Psoas muscle (tissue), 8 donors: Measurements from ENCODE around the gene HYCC1. TPM values are rescaled to one million over a fixed set of nuclear protein-coding genes. Genes with fewer than 3 reads are reported as not detected.

Experiments used
- ATAC-seq, 4 donors: fragments of 200-7000 bp; cut with Tn5 transposase; one replicate each; pipeline ENCODE4 v1.9.1; 2020; ENCODE audit warnings: moderate library complexity in 3 of 4, mild to moderate bottlenecking in 2 of 4
- DNase-seq, 2 donors: peaks; one replicate each; pipeline ENCODE4 v3.0.0-alpha.2; 2020
- H3K27ac ChIP-seq: fragments of 200-600 bp; one replicate; pipeline ENCODE4 v1.8.0; 2022
- H3K27me3 ChIP-seq, 3 donors: fragments of 200-600 bp in 1 of 3; one replicate each; pipeline versions ENCODE4 v1.6.1 to v1.8.0; 2013 to 2022; ENCODE audit warnings: low read length in 2 of 3, mild to moderate bottlenecking in 2 of 3, moderate library complexity in 1 of 3; ENCODE audit not compliant: insufficient read depth in 3 of 3
- H3K36me3 ChIP-seq, 2 donors: fragments of 200-600 bp in 1 of 2; one replicate each; pipeline versions ENCODE4 v1.6.1 to v1.8.0; 2013 to 2022; ENCODE audit warnings: low read depth in 1 of 2, mild to moderate bottlenecking in 1 of 2, moderate library complexity in 1 of 2; ENCODE audit not compliant: insufficient read depth in 1 of 2
- H3K4me1 ChIP-seq: fragments of 200-600 bp; one replicate; pipeline ENCODE4 v1.8.0; 2022
- H3K4me3 ChIP-seq: fragments of 200-600 bp; one replicate; pipeline ENCODE4 v1.8.0; 2022; ENCODE audit warnings: mild to moderate bottlenecking
- H3K9me3 ChIP-seq: fragments of 200-600 bp; one replicate; pipeline ENCODE4 v1.8.0; 2022
- WGBS, 3 donors: extraction: QIAGEN DNeasy Blood & Tissue Kit; methylation state at CpG; one replicate each; pipeline versions ENCODE4 v1.1.6 to v1.1.7; 2013; 5-methylcytosine and 5-hydroxymethylcytosine counted together
- intact Hi-C, 2 donors: fragments of 100-400 bp; cut with DNase I; formaldehyde crosslinking; loops; one replicate each; pipeline versions ENCODE4 v1.11.0 to v1.14.2; 2022
- polyA plus RNA-seq, 3 donors: library from polyadenylated mRNA; stranded (reverse); fragments of 200-250 nt; gene quantifications; one replicate each; pipeline ENCODE4 v1.2.3, GENCODE V29; 2013
- total RNA-seq, 4 donors: library from RNA; stranded (reverse); fragmentation: NEBNext Ultra II Directional in 2 of 4; extraction: Animal tissue kit (Norgen Biotek cat#: 25700) in 2 of 4; gene quantifications; one replicate each; pipeline versions ENCODE4 v1.2.1 to v1.2.4, GENCODE V29; 2021 to 2023
- TF ChIP-seq, protein P1 (sequence below): fragments of 200-600 bp; IDR thresholded peaks from one replicate; pipeline ENCODE4 v1.8.0; 2022; ENCODE audit warnings: antibody characterized with exemption
- donor health status: healthy with polysubstance abuse.
- donor health status: DM: no; HTN: no; CAD: no; lungs with moderate emphysema.
- donor health status: Bipolar disorder and iron deficiency.
- donor health status: healthy.
- donor health status: DM: yes; HTN: yes; CAD: no.
- donor health status: DM: no; HTN: no; CAD: no.
- donor health status: DM: no; HTN: no; CAD: no.
- donor health status: DM: yes; HTN: yes; CAD: no.

HYCC1 gene
- total and polyA plus RNA-seq, 7 donors: 14.6 to 63.9 (median 30.1) TPM

GRCh38 chr7:23002698-23003097, 11.2 kb downstream of the HYCC1 start:
- ATAC-seq (no peak), DNase-seq (no peak)
- no peak overlapping the region for H3K27ac ChIP-seq
- no peaks in the 10 kb centered on the region for H3K9me3 ChIP-seq
- intact Hi-C loops: no loop called here
- WGBS, 3 donors: 95 to 99% (median 98%) methylated on average over 2 of the region's 2 CpGs
- H3K36me3 ChIP-seq: no peaks in the 10 kb centered on the region
- no peak overlapping the region for H3K4me3 ChIP-seq
- TF ChIP-seq, protein P1, sequence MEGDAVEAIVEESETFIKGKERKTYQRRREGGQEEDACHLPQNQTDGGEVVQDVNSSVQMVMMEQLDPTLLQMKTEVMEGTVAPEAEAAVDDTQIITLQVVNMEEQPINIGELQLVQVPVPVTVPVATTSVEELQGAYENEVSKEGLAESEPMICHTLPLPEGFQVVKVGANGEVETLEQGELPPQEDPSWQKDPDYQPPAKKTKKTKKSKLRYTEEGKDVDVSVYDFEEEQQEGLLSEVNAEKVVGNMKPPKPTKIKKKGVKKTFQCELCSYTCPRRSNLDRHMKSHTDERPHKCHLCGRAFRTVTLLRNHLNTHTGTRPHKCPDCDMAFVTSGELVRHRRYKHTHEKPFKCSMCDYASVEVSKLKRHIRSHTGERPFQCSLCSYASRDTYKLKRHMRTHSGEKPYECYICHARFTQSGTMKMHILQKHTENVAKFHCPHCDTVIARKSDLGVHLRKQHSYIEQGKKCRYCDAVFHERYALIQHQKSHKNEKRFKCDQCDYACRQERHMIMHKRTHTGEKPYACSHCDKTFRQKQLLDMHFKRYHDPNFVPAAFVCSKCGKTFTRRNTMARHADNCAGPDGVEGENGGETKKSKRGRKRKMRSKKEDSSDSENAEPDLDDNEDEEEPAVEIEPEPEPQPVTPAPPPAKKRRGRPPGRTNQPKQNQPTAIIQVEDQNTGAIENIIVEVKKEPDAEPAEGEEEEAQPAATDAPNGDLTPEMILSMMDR: no peak
- H3K4me1 ChIP-seq: peaks cover 33% of the 10 kb centered on the region
- H3K27me3 ChIP-seq: no peaks in the 10 kb centered on the region

DNA sequence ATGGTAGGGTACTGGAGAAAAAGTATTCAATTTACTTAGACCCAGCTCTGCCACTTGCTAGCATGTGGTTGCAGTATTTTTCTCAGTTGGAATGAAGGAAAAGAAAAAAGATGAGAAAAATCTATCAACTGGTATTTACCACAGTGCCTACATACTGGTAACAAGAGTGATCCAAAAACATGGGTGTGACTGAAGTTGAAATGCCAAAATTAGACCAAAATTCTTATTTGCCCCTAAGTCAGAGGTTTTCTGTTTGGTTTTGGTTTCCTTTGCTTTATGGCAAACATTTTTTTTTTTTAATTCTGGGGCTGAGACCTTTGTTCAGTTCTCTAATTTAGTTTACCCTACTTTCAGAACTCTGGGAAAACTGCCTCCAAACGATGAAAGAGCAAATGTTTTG, 12.3 kb downstream of the HYCC1 start:
- H3K4me1 ChIP-seq: peaks cover 34% of the 10 kb centered on the region
- no peak for DNase-seq
- TF ChIP-seq, protein P1: no peak
- H3K9me3 ChIP-seq: no peaks in the 10 kb centered on the region
- no peaks in the 10 kb centered on the region for H3K36me3 ChIP-seq
- 81 to 90% (median 86%) methylated on average over 1 of the region's 1 CpG for WGBS, 3 donors
- no peak overlapping the region for H3K4me3 ChIP-seq
- no peak overlapping the region for H3K27ac ChIP-seq
- no peaks in the 10 kb centered on the region for H3K27me3 ChIP-seq
- no peak for ATAC-seq
- intact Hi-C loops: no loop called here

DNA sequence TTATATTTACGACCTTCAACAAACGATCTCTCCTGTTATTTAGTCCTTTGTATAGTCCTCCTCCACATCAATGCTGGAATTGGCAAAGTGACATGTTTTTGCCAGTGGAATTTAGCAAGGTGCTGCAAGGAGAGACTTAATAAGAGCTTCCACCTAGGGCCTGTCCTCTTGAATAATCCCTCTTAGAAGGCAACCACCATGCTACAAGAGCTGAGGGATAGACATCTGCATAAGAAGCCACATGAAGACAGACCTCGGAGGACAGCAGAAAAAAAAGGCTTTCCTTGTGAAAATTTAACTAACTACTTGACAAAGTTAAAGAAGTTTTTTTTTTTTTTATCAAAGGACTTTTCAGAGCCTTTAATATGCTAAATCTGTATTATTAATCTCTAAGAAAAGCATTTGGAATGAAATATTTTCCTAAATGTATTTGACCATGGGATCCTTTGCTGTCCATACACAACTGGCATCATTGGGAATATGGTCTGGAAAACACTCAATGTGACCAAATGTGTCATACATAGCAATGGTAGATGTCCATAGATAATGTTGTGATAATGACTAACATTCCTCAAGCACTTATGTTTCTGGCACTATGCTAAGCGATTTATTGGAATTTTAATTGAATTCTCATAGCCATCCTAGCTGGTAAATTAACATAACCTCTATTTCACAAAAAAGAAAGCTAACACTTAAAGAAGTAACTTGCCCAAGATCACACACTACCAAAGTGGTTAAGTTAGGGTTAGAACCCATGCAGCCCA, 13.2 kb downstream of the HYCC1 start:
- H3K4me1 ChIP-seq: peaks cover 34% of the 10 kb centered on the region
- intact Hi-C loops: no loop called here
- no peak for DNase-seq
- no peak overlapping the region for H3K27ac ChIP-seq
- 87 to 89% (median 88%) methylated on average over 4 of the region's 4 CpGs for WGBS, 3 donors
- ATAC-seq: no peak
- H3K27me3 ChIP-seq: no peaks in the 10 kb centered on the region
- no peak overlapping the region for H3K4me3 ChIP-seq
- H3K9me3 ChIP-seq: no peaks in the 10 kb centered on the region
- TF ChIP-seq, protein P1: no peak
- H3K36me3 ChIP-seq: no peaks in the 10 kb centered on the region

DNA sequence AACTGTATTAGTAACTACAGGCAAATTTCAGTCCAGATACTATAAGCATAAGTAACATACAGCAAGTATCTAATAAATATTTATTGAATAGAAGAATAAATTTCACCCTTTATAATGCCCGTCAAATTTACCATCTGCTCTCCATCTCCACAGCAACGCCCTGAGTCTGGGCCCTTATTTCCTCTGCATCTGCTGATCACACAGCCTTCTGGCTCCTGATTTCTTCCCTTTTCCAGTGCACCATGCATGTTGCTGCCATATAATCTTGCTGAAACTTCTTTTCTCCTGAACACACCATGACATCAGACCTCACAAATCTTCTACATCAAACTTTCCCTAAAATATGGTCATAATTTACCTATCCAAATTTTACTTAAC, 15.4 kb downstream of the HYCC1 start:
- Histone ChIP-seq H3K27me3 (no peaks in the 10 kb centered on the region), H3K27ac (no peak overlapping the region), H3K9me3 (no peaks in the 10 kb centered on the region), H3K4me3 (no peak overlapping the region), H3K4me1 (peaks cover 22% of the 10 kb centered on the region), H3K36me3 (no peaks in the 10 kb centered on the region)
- TF ChIP-seq, protein P1: no peak
- intact Hi-C loops: no loop called here
- DNase-seq (no peak), ATAC-seq (no peak)
- 50 to 75% (median 51%) methylated on average over 2 of the region's 2 CpGs for WGBS, 3 donors
